HepG2 (cell line): ENCODE measurements around the gene PTPRE. TPM values are rescaled to one million over a fixed set of nuclear protein-coding genes. Genes with fewer than 3 reads are reported as not detected.

ENCODE experiments used
- ATF7-NPFF ChIP-seq: sonication (generic); formaldehyde crosslinking; IDR thresholded peaks from 2 replicates; pipeline ENCODE4 v1.8.1; 2023; ENCODE audit warnings: mild to moderate bottlenecking, low read depth, missing genetic modification reagents, moderate library complexity
- BCL3 ChIP-seq: sonication (generic); formaldehyde crosslinking; IDR thresholded peaks from 2 replicates; pipeline ENCODE4 v1.5.1; 2020; ENCODE audit warnings: mild to moderate bottlenecking, missing genetic modification reagents, moderate library complexity
- HNF4A ChIP-seq: sonication (generic); formaldehyde crosslinking; IDR thresholded peaks from 2 replicates; pipeline ENCODE4 v1.4.0; 2020; ENCODE audit warnings: missing genetic modification reagents
- PRDM4 ChIP-seq: sonication (generic); formaldehyde crosslinking; IDR thresholded peaks from 2 replicates; pipeline ENCODE4 v1.9.0; 2021; ENCODE audit warnings: missing genetic modification reagents, borderline replicate concordance
- TEAD3 ChIP-seq: optimal IDR thresholded peaks from 2 replicates; pipeline ENCODE3; 2016; ENCODE audit warnings: borderline replicate concordance
- XRCC5 ChIP-seq: fragments of 200-400 bp; formaldehyde crosslinking; optimal IDR thresholded peaks from 2 replicates; pipeline ENCODE3; 2017; ENCODE audit warnings: mild to moderate bottlenecking, low read length
- ZNF644 ChIP-seq: IDR thresholded peaks from 2 replicates; pipeline ENCODE4 v1.6.1; 2016; ENCODE audit warnings: low read depth
- ZSCAN25 ChIP-seq: sonication (generic); formaldehyde crosslinking; IDR thresholded peaks from 2 replicates; pipeline ENCODE4 v1.8.0; 2022; ENCODE audit warnings: mild to moderate bottlenecking, missing genetic modification reagents
- polyA plus RNA-seq, 8 experiments: library from polyadenylated mRNA; depleted of rRNA in 3 of 8; stranded (reverse) in 7 of 8; unstranded in 1 of 8; fragments of >200 nt; fragmentation: Illumina TruSeq in 4 of 8; extraction: Trizol in 4 of 8; gene quantifications; 2 replicates each; pipeline versions ENCODE4 v1.2.1 to v1.2.3, GENCODE V29; 2011 to 2016; ENCODE audit warnings: low read depth in 4 of 8, missing spikeins in 1 of 8, mixed read lengths in 1 of 8; ENCODE audit not compliant: insufficient read depth in 1 of 8
- total RNA-seq, 5 experiments: library from RNA; depleted of rRNA; stranded (reverse); fragments of >200 nt; fragmentation: Illumina TruSeq; extraction: Trizol; gene quantifications; 2 replicates each; pipeline ENCODE4 v1.2.3, GENCODE V29; 2016; ENCODE audit warnings: low read depth in 1 of 5
- TF ChIP-seq, protein P1 (sequence below): IDR thresholded peaks from 2 replicates; pipeline ENCODE4 v1.6.1; 2016; ENCODE audit warnings: low read depth, control low read depth

The PTPRE gene
- total and polyA plus RNA-seq, 2 of the 13 experiments (the other 11 are each of a cell fraction or from before 2014, with no cell fraction given): 0.01 to 0.02 TPM

- TF ChIP-seq ZNF644 (CRISPR knock-in tag): peak; percentile 98
- TF ChIP-seq BCL3 (CRISPR knock-in tag): no peak
- TF ChIP-seq, protein P1, sequence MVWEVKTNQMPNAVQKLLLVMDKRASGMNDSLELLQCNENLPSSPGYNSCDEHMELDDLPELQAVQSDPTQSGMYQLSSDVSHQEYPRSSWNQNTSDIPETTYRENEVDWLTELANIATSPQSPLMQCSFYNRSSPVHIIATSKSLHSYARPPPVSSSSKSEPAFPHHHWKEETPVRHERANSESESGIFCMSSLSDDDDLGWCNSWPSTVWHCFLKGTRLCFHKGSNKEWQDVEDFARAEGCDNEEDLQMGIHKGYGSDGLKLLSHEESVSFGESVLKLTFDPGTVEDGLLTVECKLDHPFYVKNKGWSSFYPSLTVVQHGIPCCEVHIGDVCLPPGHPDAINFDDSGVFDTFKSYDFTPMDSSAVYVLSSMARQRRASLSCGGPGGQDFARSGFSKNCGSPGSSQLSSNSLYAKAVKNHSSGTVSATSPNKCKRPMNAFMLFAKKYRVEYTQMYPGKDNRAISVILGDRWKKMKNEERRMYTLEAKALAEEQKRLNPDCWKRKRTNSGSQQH (CRISPR knock-in tag): no peak
- peak; percentile 94 for TF ChIP-seq ZSCAN25 (CRISPR knock-in tag)
- no peak for TF ChIP-seq ATF7-NPFF (CRISPR knock-in tag)
- TF ChIP-seq TEAD3 (CRISPR knock-in tag): peak; percentile 12
- no peak for TF ChIP-seq PRDM4
- TF ChIP-seq HNF4A (CRISPR knock-in tag): peak; percentile 91
- TF ChIP-seq XRCC5: peak; percentile 29
Measured at GRCh38 chr10:127881262-127881661, 25.6 kb upstream of the PTPRE start (continued).
